Measurements from ENCODE around the gene MRPS34. TPM values are rescaled to one million over a fixed set of nuclear protein-coding genes. Genes with fewer than 3 reads are reported as not detected.

Gene MRPS34
- total RNA-seq, 2 experiments from 2014 or later, result 175 to 193 TPM

- H3K36me3 Mint-ChIP-seq (ENCODE audit: low read depth), result peaks cover 6% of the 10 kb centered on the region
- intact Hi-C loops (cut with micrococcal nuclease), result no loop called here
- no peak for ATAC-seq
- ChIA-PET POLR2A (interaction anchor here (0.8 to 1.7 kb wide), 2 partner anchors 11 to 20 kb away, joined by 3 to 4 read pairs; no protein-coding TSS in a partner anchor), CTCF (no interaction called here)
- DNase-seq, result no peak
- H3K27me3 Mint-ChIP-seq, result no peaks in the 10 kb centered on the region
- no peak overlapping the region for H3K27ac Mint-ChIP-seq
- no peaks in the 10 kb centered on the region for H3K4me1 Mint-ChIP-seq (ENCODE audit: low read depth)
- TF ChIP-seq CTCF (IDR thresholded peaks at IDR 0.05), result no peak
- no peak overlapping the region for H3K4me3 Mint-ChIP-seq
- H3K9me3 Mint-ChIP-seq, result peaks cover 12% of the 10 kb centered on the region
Measured at GRCh38 chr16:1794908-1795666, 22.2 kb upstream of the MRPS34 start.

GRCh38 chr16:1794221-1794871, 21.4 kb upstream of the MRPS34 start:
- ChIA-PET CTCF (no interaction called here), POLR2A (interaction anchor here (1.7 kb wide), 1 partner anchor 19 kb away, joined by 3 read pairs; no protein-coding TSS in a partner anchor)
- TF ChIP-seq CTCF (IDR thresholded peaks at IDR 0.05), result no peak
- Mint-ChIP-seq H3K4me1 (ENCODE audit: low read depth) (no peaks in the 10 kb centered on the region), H3K36me3 (ENCODE audit: low read depth) (peaks cover 6% of the 10 kb centered on the region), H3K9me3 (peaks cover 10% of the 10 kb centered on the region), H3K4me3 (no peak overlapping the region), H3K27me3 (no peaks in the 10 kb centered on the region), H3K27ac (no peak overlapping the region)
- DNase-seq, result no peak
- ATAC-seq, result no peak
- intact Hi-C loops (cut with micrococcal nuclease), result no loop called here

GRCh38 chr16:1793578-1794220, 20.8 kb upstream of the MRPS34 start, which contains the start of gene IGFALS:
IGFALS (minus strand) TSS chr16:1793705; CDS start chr16:1793652, 53 bp downstream.
- ChIA-PET CTCF (no interaction called here), POLR2A (interaction anchor here (1.7 kb wide), 1 partner anchor 19 kb away, joined by 3 read pairs; no protein-coding TSS in a partner anchor)
- H3K27ac Mint-ChIP-seq, result no peak within 1 kb of the TSS
- intact Hi-C loops (cut with micrococcal nuclease), result no loop called here
- ATAC-seq (no peak), DNase-seq (no peak)
- H3K36me3 Mint-ChIP-seq (ENCODE audit: low read depth), result peaks cover 7% of the 10 kb centered on the region
- peaks cover 5% of the 10 kb centered on the region for H3K9me3 Mint-ChIP-seq
- no peaks in the 10 kb centered on the region for H3K27me3 Mint-ChIP-seq
- H3K4me3 Mint-ChIP-seq, result no peak within 1 kb of the TSS
- TF ChIP-seq CTCF (IDR thresholded peaks at IDR 0.05), result no peak
- no peaks in the 10 kb centered on the region for H3K4me1 Mint-ChIP-seq (ENCODE audit: low read depth)

GRCh38 chr16:1792836-1793577, 20.1 kb upstream of the MRPS34 start:
- ATAC-seq, result no peak
- TF ChIP-seq CTCF (IDR thresholded peaks at IDR 0.05), result no peak
- no peak overlapping the region for H3K4me3 Mint-ChIP-seq
- no peaks in the 10 kb centered on the region for H3K4me1 Mint-ChIP-seq (ENCODE audit: low read depth)
- intact Hi-C loops (cut with micrococcal nuclease), result no loop called here
- ChIA-PET POLR2A (no interaction called here), CTCF (no interaction called here)
- H3K27me3 Mint-ChIP-seq, result no peaks in the 10 kb centered on the region
- no peak for DNase-seq
- H3K27ac Mint-ChIP-seq, result no peak overlapping the region
- peaks cover 5% of the 10 kb centered on the region for H3K9me3 Mint-ChIP-seq
- peaks cover 5% of the 10 kb centered on the region for H3K36me3 Mint-ChIP-seq (ENCODE audit: low read depth)

All from activated CD8-positive, alpha-beta T cell treated with anti-CD3 and anti-CD28 coated beads for 36 hours (primary cell).